Islet precursor cell (in vitro differentiated cells): ENCODE measurements around the gene PSMB11.

Experiments
- DNase-seq: peaks from one replicate; pipeline ENCODE4 v3.0.0-alpha.2; 2018

The PSMB11 gene

GRCh38 chr14:23044840-23045239 lies 2.8 kb downstream of the PSMB11 start:
- no peak for DNase-seq

GRCh38 chr14:23045419-23046357 lies 3.7 kb downstream of the PSMB11 start:
- DNase-seq: peak; percentile 52

GRCh38 chr14:23047034-23047634 lies 5.1 kb downstream of the PSMB11 start:
- peak; percentile 48 for DNase-seq

- peak; percentile 49 for DNase-seq
These were observed 6.0 kb downstream of the PSMB11 start for GRCh38 chr14:23047751-23048693.

- DNase-seq: no peak
These were observed 7.0 kb downstream of the PSMB11 start for GRCh38 chr14:23049011-23049410.

- no peak for DNase-seq
These were observed 9.4 kb downstream of the PSMB11 start for GRCh38 chr14:23051141-23052057.

- DNase-seq: no peak
These were observed 10.2 kb downstream of the PSMB11 start for GRCh38 chr14:23052182-23052623.

- no peak for DNase-seq
These were observed 10.7 kb downstream of the PSMB11 start for GRCh38 chr14:23052671-23053070.

- DNase-seq: no peak
These were observed 11.4 kb downstream of the PSMB11 start for GRCh38 chr14:23053426-23053825.

GRCh38 chr14:23054000-23054811 lies 12.2 kb downstream of the PSMB11 start:
- DNase-seq: no peak

GRCh38 chr14:23055147-23055550 lies 13.1 kb downstream of the PSMB11 start:
- no peak for DNase-seq

- no peak for DNase-seq
These were observed 13.7 kb downstream of the PSMB11 start for GRCh38 chr14:23055621-23056144.

GRCh38 chr14:23056145-23056955 lies 14.3 kb downstream of the PSMB11 start:
- peak; percentile 96 for DNase-seq

GRCh38 chr14:23056956-23057756 lies 15.1 kb downstream of the PSMB11 start, which contains the start of gene CDH24:
Gene CDH24 (minus strand): TSS chr14:23057520. CDS start chr14:23055733, 1,787 bp downstream.
- DNase-seq: peak; percentile 88

- DNase-seq: peak; percentile 95
These were observed 16.0 kb downstream of the PSMB11 start for GRCh38 chr14:23057757-23058653.

- no peak for DNase-seq
These were observed 16.9 kb downstream of the PSMB11 start for GRCh38 chr14:23058654-23059504.
